Suprapubic skin (tissue), 2 donors: Measurements from ENCODE around the gene ALKBH1.

Source experiments
- EP300 ChIP-seq: sonication (generic); formaldehyde crosslinking; IDR thresholded peaks from one replicate; pipeline ENCODE4 v1.6.1; 2017; ENCODE audit warnings: antibody characterized with exemption
- POLR2A ChIP-seq, 2 donors: fragments of 450-650 bp; IDR thresholded peaks; one replicate each; pipeline ENCODE4 v1.6.1; 2017; ENCODE audit warnings: antibody characterized with exemption in 2 of 2, mild to moderate bottlenecking in 2 of 2, moderate library complexity in 2 of 2

GRCh38 chr14:77659831-77660230 lies 48.0 kb downstream of the ALKBH1 start:
- TF ChIP-seq POLR2A (IDR thresholded peaks at IDR 0.05): no peak
- TF ChIP-seq EP300: no peak
